Activated T-helper 1 cell treated with anti-CD3 and anti-CD28 coated beads, Interleukin-12 subunit alpha, Interleukin-12 subunit beta, Interleukin-2, Interleukin-4 antibody, amounts not matched to agents 30 ng/mL and 10 ng/mL and 1 ng/mL, durations not matched to agents 14 hours and 24 hours and 36 hours (primary cell): ENCODE measurements around the gene RSU1. TPM values are rescaled to one million over a fixed set of nuclear protein-coding genes. Genes with fewer than 3 reads are reported as not detected.
"Not testable (repeated sequence)": the region's sequence is repeated elsewhere in the genome, so short reads cannot be mapped to it uniquely, and the experiment has no call there.

ENCODE experiments used
- DNase-seq: peaks from one replicate; pipeline ENCODE4 v3.0.0; 2021; ENCODE audit warnings: low spot score
- H3K27ac Mint-ChIP-seq: one replicate; pipeline ENCODE4 v1.8.0; 2021; ENCODE audit warnings: mild to moderate bottlenecking, mixed read lengths
- H3K27me3 Mint-ChIP-seq: one replicate; pipeline ENCODE4 v1.8.0; 2022; ENCODE audit warnings: mild to moderate bottlenecking, moderate library complexity, mixed read lengths; ENCODE audit not compliant: insufficient read depth
- H3K36me3 Mint-ChIP-seq: one replicate; pipeline ENCODE4 v1.8.0; 2021; ENCODE audit warnings: low read depth, mixed read lengths
- H3K4me1 Mint-ChIP-seq: one replicate; pipeline ENCODE4 v1.8.0; 2021; ENCODE audit warnings: low read depth, mixed read lengths
- H3K4me3 Mint-ChIP-seq: one replicate; pipeline ENCODE4 v1.8.0; 2021; ENCODE audit warnings: mild to moderate bottlenecking, moderate library complexity, mixed read lengths
- H3K9me3 Mint-ChIP-seq: one replicate; pipeline ENCODE4 v1.8.0; 2021; ENCODE audit warnings: mixed read lengths
- intact Hi-C: fragments of 100-400 bp; cut with micrococcal nuclease; formaldehyde crosslinking; loops from one replicate; pipeline ENCODE4 v1.15.1; 2024
- total RNA-seq: library from RNA; stranded (reverse); gene quantifications from 2 replicates; pipeline ENCODE4 v1.2.3, GENCODE V29; 2022

RSU1 gene
- total RNA-seq, 1 donor from 2014 or later: 46.9 TPM

DNA sequence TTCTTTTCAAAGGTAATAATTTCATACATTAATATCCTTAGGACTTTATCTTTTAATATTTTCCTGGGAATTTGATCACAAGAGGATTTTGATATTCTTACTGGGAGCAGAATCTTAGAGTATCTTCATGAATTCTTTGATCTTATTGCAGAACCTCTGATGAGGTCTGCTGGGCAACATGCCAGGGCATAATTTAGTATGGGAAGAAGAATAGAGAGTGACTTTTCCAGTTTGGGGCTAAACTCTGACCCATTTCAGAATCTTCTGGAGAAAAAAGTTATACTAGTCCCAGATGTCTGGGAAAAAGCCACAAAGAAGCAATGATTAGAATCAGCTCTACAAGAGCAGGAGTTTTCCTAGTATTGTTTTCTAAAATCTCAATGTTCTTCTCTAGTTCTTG is 28.0 kb upstream of the RSU1 start:
- Mint-ChIP-seq H3K27me3 (peaks cover 7% of the 10 kb centered on the region), H3K36me3 (no peaks in the 10 kb centered on the region), H3K4me3 (no peak overlapping the region), H3K4me1 (no peaks in the 10 kb centered on the region), H3K27ac (no peak overlapping the region), H3K9me3 (no peaks in the 10 kb centered on the region)
- no peak for DNase-seq
- intact Hi-C loops: loop anchor here (10.0 kb wide), 1 partner anchor 330 kb away; no protein-coding TSS in a partner anchor

DNA sequence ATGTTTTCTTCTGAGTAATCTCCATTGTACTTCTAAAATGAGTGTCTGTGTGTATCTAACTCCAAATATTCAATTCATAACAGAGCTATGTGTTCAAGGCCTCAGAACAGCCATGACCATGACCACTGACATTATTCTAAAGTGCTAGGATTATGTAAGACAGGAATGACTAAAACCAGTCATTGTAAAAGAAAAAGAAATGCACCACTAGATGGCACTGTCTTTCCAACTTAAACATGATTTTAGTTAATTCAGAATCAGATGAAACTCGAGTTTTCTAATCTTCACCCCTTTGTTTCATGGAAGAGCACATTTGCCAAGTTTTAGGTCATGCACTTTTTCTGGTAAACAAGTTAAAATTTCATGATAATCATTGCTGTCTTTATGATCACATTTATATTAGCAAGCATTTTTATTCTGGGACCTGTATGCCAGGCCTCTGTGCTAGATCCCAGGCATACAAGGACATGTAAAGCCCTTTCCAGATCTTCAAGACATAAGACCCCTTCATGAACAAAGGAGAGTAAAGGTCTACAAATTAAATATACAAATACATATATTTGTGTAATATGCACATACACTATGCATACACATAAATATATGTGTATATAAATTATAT is 26.1 kb upstream of the RSU1 start:
- peaks cover 2% of the 10 kb centered on the region for H3K27me3 Mint-ChIP-seq
- intact Hi-C loops: loop anchor here (1.0 to 10.0 kb wide), 8 partner anchors 15 to 587 kb away; no protein-coding TSS in a partner anchor

DNA sequence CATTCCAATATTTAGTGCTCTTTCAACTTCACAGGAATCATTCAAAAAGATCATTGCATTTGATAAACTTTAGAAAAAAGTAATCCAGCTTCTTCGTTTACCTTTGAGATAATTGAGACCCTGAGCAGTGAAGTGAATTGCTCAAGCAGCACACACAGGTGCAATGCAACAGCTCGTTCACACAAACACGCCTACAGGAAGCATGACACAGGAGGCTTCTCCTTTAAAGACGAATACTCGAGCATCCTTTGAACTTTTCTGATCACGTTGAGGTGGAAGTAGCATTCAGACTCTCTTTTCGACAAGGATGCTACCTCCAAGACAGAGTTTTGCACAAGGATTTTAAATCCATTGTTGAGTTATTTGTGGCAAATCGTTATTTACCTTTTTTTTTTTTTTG is 18.0 kb upstream of the RSU1 start:
- Mint-ChIP-seq H3K4me3 (no peak overlapping the region), H3K4me1 (peaks cover 19% of the 10 kb centered on the region), H3K9me3 (no peaks in the 10 kb centered on the region), H3K27me3 (peaks cover 3% of the 10 kb centered on the region), H3K27ac (no peak overlapping the region), H3K36me3 (no peaks in the 10 kb centered on the region)
- intact Hi-C loops: no loop called here
- no peak for DNase-seq

More for the DNA sequence above, 26.1 kb upstream of the RSU1 start:
- H3K27ac Mint-ChIP-seq: no peak overlapping the region
- no peak for DNase-seq
- no peaks in the 10 kb centered on the region for H3K36me3 Mint-ChIP-seq
- H3K9me3 Mint-ChIP-seq: no peaks in the 10 kb centered on the region
- H3K4me3 Mint-ChIP-seq: no peak overlapping the region
- no peaks in the 10 kb centered on the region for H3K4me1 Mint-ChIP-seq

DNA sequence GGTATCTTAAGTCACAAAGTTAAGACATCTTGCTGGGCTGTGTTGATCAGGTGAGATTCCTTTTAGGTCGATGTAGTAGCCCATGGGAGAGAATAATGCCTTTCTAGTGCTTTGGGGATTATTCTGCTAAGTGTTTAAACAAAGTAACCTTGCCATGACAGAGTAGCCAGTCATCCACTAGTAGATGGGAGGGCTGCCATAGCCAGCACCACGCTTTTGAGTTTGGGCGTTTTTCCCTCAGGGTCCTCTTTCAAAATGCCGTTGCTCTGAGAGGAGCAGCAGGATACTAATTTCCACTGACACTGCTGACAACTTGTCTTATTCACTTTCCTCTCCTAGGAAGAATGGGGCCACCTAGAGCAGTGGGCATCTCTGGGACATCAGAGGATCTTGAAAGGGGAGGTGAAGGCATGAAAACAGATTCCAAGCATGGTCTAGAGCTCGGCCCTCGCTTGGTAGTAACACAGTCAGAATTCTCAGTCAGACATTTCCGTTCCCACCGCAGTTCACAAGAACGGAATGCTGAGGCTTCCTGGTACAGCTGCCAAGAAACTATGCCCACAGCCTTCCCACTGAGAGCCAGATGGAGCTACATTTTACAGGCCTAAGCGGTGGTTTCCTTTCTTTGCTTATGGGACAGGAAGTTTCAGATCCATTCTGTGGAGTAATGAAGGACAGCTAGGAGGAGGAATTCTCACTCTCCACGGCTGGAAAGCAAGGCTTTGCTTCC is 15.3 kb upstream of the RSU1 start:
- DNase-seq: no peak
- H3K27me3 Mint-ChIP-seq: peaks cover 6% of the 10 kb centered on the region
- intact Hi-C loops: no loop called here
- no peaks in the 10 kb centered on the region for H3K36me3 Mint-ChIP-seq
- H3K27ac Mint-ChIP-seq: no peak overlapping the region
- H3K4me1 Mint-ChIP-seq: peaks cover 22% of the 10 kb centered on the region
- no peak overlapping the region for H3K4me3 Mint-ChIP-seq
- H3K9me3 Mint-ChIP-seq: no peaks in the 10 kb centered on the region

DNA sequence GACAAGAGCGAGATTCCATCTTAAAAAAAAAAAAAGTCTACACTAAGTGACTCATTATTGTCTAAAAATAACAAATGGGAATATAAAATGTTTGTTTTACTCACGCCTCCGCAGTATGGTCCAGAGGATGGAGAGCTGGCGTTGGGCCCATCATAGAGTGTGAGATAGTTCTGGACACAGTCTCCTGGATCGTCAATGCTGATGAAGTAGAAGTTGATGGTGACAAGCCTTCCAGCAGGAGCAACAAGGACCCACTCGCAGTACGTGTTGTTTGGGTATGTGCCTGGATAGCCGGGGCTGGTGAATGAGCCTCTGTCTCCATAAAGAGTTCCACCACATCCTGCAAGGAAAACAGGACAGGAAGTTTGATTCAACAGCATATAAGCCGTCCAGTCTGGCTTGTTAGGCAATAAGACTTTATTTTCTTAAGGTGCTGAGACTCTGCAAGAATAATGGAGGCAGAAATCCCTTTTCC is 11.5 kb upstream of the RSU1 start:
- intact Hi-C loops: loop anchor here (1.0 to 5.0 kb wide), 5 partner anchors 15 to 602 kb away; no protein-coding TSS in a partner anchor
- no peaks in the 10 kb centered on the region for H3K36me3 Mint-ChIP-seq
- H3K9me3 Mint-ChIP-seq: no peaks in the 10 kb centered on the region
- no peak overlapping the region for H3K4me3 Mint-ChIP-seq
- H3K27ac Mint-ChIP-seq: no peak overlapping the region
- H3K4me1 Mint-ChIP-seq: peaks cover 7% of the 10 kb centered on the region
- peaks cover 6% of the 10 kb centered on the region for H3K27me3 Mint-ChIP-seq
- no peak for DNase-seq

DNA sequence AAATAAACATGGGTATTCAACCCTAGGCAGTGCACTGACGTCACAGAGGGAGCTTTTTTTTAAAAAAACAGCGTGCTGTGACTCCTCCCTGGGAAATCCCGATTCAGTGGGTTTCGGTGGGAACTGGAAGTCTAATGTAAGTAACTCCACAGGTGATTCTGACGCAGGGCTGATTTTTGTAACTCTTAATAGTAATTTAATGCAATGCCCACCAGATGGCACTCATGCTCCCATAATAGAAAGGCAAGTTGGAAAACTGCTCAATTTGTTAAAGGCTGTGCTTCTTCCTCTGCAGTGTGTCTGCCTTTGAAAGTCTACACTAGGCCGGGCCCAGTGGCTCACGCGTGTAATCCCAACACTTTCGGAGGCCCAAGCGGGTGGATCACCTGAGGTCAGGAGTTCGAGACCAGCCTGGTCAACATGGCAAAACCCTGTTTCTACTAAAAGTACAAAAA is 10.9 kb upstream of the RSU1 start:
- intact Hi-C loops: loop anchor here (1.0 to 5.0 kb wide), 5 partner anchors 15 to 602 kb away; no protein-coding TSS in a partner anchor
- DNase-seq: peak; percentile 48
- Mint-ChIP-seq H3K4me3 (no peak overlapping the region), H3K9me3 (peaks cover 4% of the 10 kb centered on the region), H3K36me3 (peaks cover 1% of the 10 kb centered on the region), H3K4me1 (peaks cover 7% of the 10 kb centered on the region), H3K27ac (no peak overlapping the region), H3K27me3 (peaks cover 6% of the 10 kb centered on the region)

DNA sequence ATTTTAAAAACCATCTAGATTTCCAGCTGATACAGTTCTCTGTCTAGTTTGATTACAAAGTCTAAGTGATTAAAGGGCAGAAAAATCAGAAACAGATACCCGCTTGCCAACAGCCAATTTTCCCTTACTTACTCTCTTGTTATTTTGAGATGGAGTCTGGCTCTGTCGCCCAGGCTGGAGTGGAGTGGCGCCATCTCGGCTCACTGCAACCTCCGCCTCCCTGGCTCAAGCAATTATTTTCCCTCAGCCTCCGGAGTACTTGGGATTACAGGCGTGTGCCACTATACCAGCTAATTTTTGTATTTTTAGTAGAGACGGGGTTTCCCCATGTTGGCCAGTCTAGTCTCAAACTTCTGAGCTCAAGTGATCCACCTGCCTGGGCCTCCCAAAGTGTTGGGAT is 10.2 kb upstream of the RSU1 start:
- H3K9me3 Mint-ChIP-seq, H3K4me3 Mint-ChIP-seq, H3K27ac Mint-ChIP-seq, H3K27me3 Mint-ChIP-seq, DNase-seq, H3K4me1 Mint-ChIP-seq, H3K36me3 Mint-ChIP-seq: not testable (repeated sequence)
- intact Hi-C loops: loop anchor here (5.0 kb wide), 1 partner anchor 550 kb away; no protein-coding TSS in a partner anchor

DNA sequence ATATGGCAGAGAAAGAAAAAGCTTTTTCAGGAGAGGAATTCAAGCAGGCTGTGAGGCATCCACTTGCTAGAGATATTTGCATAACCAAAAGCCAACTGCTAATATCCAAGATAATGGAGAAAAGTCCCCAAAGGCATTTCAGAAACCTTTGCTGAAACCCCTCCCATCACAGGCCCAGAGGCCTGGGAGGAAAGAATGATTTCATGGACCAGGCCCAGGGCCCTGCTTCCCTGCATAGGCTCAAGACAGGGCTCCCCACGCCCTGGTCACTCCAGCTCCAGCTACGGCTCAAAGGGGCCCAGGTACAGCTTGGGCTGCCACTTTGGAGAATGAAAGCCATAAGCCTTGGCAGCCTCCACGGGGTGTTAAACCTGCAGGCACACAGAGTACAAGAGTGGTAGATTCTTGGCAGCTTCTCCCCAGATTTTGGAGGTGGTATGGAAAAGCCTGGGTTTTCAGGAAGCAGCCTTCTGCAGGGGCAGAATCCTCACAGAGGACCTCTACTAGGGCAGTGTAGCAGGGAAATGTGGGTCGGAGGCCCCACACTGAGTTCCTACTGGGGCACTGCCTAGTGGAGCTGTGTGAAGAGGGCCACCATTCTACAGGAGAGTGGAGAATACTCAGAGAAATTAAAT is 5.6 kb upstream of the RSU1 start:
- intact Hi-C loops: no loop called here
- H3K27ac Mint-ChIP-seq: no peak overlapping the region
- H3K27me3 Mint-ChIP-seq: peaks cover 8% of the 10 kb centered on the region

DNA sequence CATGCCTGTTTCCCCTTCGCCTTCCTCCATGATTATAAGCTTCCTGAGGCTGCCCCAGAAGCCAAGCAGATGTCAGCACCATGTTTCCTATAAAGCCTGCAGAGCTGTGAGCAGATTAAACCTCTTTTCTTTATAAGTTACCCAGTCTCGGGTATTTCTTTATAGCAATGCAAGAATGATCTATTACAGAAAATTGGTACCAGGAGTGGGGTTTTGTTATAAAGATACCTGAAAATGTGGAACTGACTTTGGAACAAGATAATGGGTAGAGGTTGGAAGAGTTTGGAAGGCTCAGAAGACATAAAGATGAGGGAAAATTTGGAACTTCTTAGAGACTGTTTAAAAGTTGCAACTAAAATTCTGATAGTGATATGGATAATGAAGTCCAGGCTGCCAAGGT is 4.8 kb upstream of the RSU1 start:
- intact Hi-C loops: no loop called here
- Mint-ChIP-seq H3K4me3 (no peak overlapping the region), H3K36me3 (peaks cover 7% of the 10 kb centered on the region), H3K9me3 (peaks cover 23% of the 10 kb centered on the region), H3K4me1 (peaks cover 16% of the 10 kb centered on the region), H3K27me3 (peaks cover 10% of the 10 kb centered on the region), H3K27ac (no peak overlapping the region)
- DNase-seq: no peak

More for the DNA sequence above, 5.6 kb upstream of the RSU1 start:
- Mint-ChIP-seq H3K4me1 (peaks cover 9% of the 10 kb centered on the region), H3K36me3 (peaks cover 7% of the 10 kb centered on the region), H3K4me3 (no peak overlapping the region), H3K9me3 (peaks cover 23% of the 10 kb centered on the region)
- no peak for DNase-seq

DNA sequence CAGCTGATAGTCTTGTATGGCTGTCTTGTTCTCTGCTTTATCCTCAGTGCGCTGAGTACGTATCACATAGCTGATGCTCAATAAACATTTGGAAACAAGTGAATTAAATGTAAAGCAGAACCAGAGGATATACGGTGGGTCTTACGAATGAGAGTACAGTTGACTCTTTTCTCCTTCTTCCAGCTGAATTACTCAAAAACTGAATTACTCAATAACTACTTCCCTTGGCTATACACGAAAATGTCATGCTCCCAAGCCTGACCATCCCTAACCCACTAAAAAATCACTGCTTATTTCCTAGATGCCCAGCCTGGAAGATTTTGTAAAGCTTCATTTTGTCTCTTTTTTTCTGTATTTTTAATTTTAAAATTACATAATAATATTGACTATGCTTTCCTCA is 3.2 kb upstream of the RSU1 start:
- Mint-ChIP-seq H3K4me1 (peaks cover 33% of the 10 kb centered on the region), H3K36me3 (peaks cover 10% of the 10 kb centered on the region), H3K27me3 (peaks cover 10% of the 10 kb centered on the region), H3K27ac (no peak overlapping the region), H3K9me3 (peaks cover 23% of the 10 kb centered on the region), H3K4me3 (no peak overlapping the region)
- intact Hi-C loops: no loop called here
- no peak for DNase-seq

DNA sequence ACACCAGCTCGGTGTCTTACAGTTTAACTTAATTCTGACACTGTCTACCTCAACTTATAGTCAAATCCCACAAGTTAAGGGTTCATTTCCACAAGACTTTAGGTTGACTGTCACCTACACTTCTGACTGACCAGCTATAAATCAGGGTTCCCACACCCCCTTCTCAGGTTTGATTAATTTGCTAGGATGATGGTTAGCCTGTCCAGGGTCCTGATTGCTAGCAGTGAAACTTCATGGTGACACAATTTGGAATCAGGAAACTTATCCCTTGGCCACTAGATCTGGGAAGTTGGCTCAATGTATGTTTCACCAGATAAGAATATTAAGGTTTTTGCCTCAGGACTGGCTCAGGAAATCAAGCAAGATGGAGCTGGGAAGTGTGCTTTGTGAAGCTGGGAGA is 2.8 kb upstream of the RSU1 start:
- H3K4me1 Mint-ChIP-seq: peaks cover 37% of the 10 kb centered on the region
- peaks cover 10% of the 10 kb centered on the region for H3K27me3 Mint-ChIP-seq
- intact Hi-C loops: no loop called here
- no peak overlapping the region for H3K27ac Mint-ChIP-seq
- no peak overlapping the region for H3K4me3 Mint-ChIP-seq
- DNase-seq: no peak
- peaks cover 23% of the 10 kb centered on the region for H3K9me3 Mint-ChIP-seq
- peaks cover 13% of the 10 kb centered on the region for H3K36me3 Mint-ChIP-seq

DNA sequence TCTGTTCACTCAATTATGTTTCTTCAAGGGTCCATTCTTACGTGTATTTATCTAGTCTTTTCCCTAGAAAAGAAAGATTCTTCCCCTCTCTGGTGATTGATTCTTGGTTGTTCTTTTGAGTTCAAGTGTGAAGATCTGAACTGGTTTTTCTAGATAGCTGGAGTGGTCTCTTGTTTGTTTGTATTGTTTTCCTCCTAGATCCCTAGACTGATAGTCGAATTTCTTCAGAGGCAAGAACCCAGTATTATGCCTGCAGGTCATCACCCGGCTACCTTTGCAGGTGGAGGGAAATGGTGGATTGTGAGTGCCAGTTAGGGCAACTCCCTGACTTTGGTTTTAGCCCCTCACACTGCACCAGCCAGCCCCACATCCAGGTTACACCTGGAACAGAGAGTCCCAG is 2.2 kb upstream of the RSU1 start:
- no peak for DNase-seq
- Mint-ChIP-seq H3K4me3 (peak overlapping the region; percentile 45), H3K36me3 (peaks cover 13% of the 10 kb centered on the region), H3K9me3 (peaks cover 23% of the 10 kb centered on the region), H3K27me3 (peaks cover 10% of the 10 kb centered on the region), H3K4me1 (peaks cover 42% of the 10 kb centered on the region), H3K27ac (peak overlapping the region; percentile 6)
- intact Hi-C loops: no loop called here

DNA sequence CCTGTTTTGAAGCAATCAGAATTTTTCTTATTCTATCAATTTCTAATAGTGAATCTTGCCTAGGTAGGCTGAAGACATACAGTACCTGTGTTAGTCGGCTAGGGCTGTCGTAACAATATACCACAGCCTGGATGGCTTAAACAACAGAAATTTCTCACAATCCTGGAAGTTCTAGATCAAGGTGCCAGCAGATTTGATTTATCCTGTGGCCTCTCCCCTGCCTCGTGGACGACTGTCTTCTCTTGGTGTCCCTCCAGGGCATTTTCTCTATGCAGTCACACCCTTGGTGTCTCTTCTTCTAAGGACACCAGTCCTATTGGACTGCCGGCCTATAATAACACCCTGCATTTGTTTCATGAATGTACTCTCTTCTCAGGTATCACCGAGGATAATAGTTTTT is 1.8 kb upstream of the RSU1 start:
- no peak overlapping the region for H3K27ac Mint-ChIP-seq

More for the DNA sequence above, 1.8 kb upstream of the RSU1 start:
- H3K4me3 Mint-ChIP-seq: peak overlapping the region; percentile 45
- H3K9me3 Mint-ChIP-seq: peaks cover 23% of the 10 kb centered on the region
- peaks cover 10% of the 10 kb centered on the region for H3K27me3 Mint-ChIP-seq
- DNase-seq: no peak
- peaks cover 42% of the 10 kb centered on the region for H3K4me1 Mint-ChIP-seq
- H3K36me3 Mint-ChIP-seq: peaks cover 13% of the 10 kb centered on the region
- intact Hi-C loops: no loop called here
